ENCODE data around the gene IL1B. TPM values are rescaled to one million over a fixed set of nuclear protein-coding genes. Genes with fewer than 3 reads are reported as not detected.

IL1B gene
- not detected in 2 replicates for total RNA-seq (ENCODE audit: low replicate concordance)

GRCh38 chr2:112836695-112837117 lies at the start of gene IL1B:
Gene IL1B, minus strand, starts transcription at chr2:112836779. Its CDS starts 550 bp downstream, at chr2:112836229.
- Histone ChIP-seq H3K27ac (no peak within 1 kb of the TSS), H2AFZ (replicated peaks) (no peak within 1 kb of the TSS), H3K36me3 (no peaks in the 10 kb centered on the region), H3K9ac (no peak within 1 kb of the TSS), H3K4me3 (no peak within 1 kb of the TSS), H3K79me2 (ENCODE audit: low read depth) (no peaks in the 10 kb centered on the region), H3K4me2 (no peak within 1 kb of the TSS), H3K27me3 (no peaks in the 10 kb centered on the region), H3K4me1 (peaks cover 4% of the 10 kb centered on the region), H3K9me3 (ENCODE audit: low read depth) (no peaks in the 10 kb centered on the region), H4K20me1 (ENCODE audit: low read depth) (no peaks in the 10 kb centered on the region), H3F3A (ENCODE audit: low read depth) (no peaks in the 10 kb centered on the region)
- H3K27me3 Mint-ChIP-seq (ENCODE audit: insufficient read depth, low read depth): no peaks in the 10 kb centered on the region
- no peaks in the 10 kb centered on the region for H3K9me3 Mint-ChIP-seq
- no peak for TF ChIP-seq EZH2phosphoT487 (IDR thresholded peaks at IDR 0.05)
- TF ChIP-seq EZH2 (IDR thresholded peaks at IDR 0.05): no peak
- TF ChIP-seq CTCF (IDR thresholded peaks at IDR 0.05): no peak
- peaks cover 4% of the 10 kb centered on the region for H3K4me1 Mint-ChIP-seq
- no peak within 1 kb of the TSS for H3K4me3 Mint-ChIP-seq
- DNase-seq (ENCODE audit: low spot score): no peak
- H3K27ac Mint-ChIP-seq: no peak within 1 kb of the TSS
- no peaks in the 10 kb centered on the region for H3K36me3 Mint-ChIP-seq

GRCh38 chr2:112886291-112886690 lies 49.7 kb upstream of the IL1B start:
- H3K4me3 Mint-ChIP-seq: no peak overlapping the region
- no peaks in the 10 kb centered on the region for H3K79me2 ChIP-seq (ENCODE audit: low read depth)
- H3K36me3 Mint-ChIP-seq: no peaks in the 10 kb centered on the region
- H3F3A ChIP-seq (ENCODE audit: low read depth): no peaks in the 10 kb centered on the region
- no peak overlapping the region for H3K4me3 ChIP-seq
- H3K27me3 Mint-ChIP-seq (ENCODE audit: insufficient read depth, low read depth): peaks cover 7% of the 10 kb centered on the region
- no peak overlapping the region for H2AFZ ChIP-seq (replicated peaks)
- peaks cover 5% of the 10 kb centered on the region for H3K9me3 Mint-ChIP-seq
- no peak overlapping the region for H3K9ac ChIP-seq
- no peak overlapping the region for H3K27ac ChIP-seq
- H4K20me1 ChIP-seq (ENCODE audit: low read depth): no peaks in the 10 kb centered on the region
- TF ChIP-seq EZH2phosphoT487 (IDR thresholded peaks at IDR 0.05): no peak
- no peak for TF ChIP-seq EZH2 (IDR thresholded peaks at IDR 0.05)
- TF ChIP-seq CTCF (IDR thresholded peaks at IDR 0.05): no peak
- no peak for DNase-seq (ENCODE audit: low spot score)
- no peaks in the 10 kb centered on the region for H3K4me1 ChIP-seq
- no peaks in the 10 kb centered on the region for H3K9me3 ChIP-seq (ENCODE audit: low read depth)
- H3K4me1 Mint-ChIP-seq: no peaks in the 10 kb centered on the region
- no peak overlapping the region for H3K27ac Mint-ChIP-seq
- H3K27me3 ChIP-seq: no peaks in the 10 kb centered on the region
- no peaks in the 10 kb centered on the region for H3K36me3 ChIP-seq
- H3K4me2 ChIP-seq: no peak overlapping the region

- Mint-ChIP-seq H3K27ac (no peak overlapping the region), H3K4me1 (no peaks in the 10 kb centered on the region), H3K27me3 (ENCODE audit: insufficient read depth, low read depth) (peaks cover 7% of the 10 kb centered on the region), H3K4me3 (no peak overlapping the region), H3K36me3 (no peaks in the 10 kb centered on the region), H3K9me3 (peaks cover 5% of the 10 kb centered on the region)
- H3K27me3 ChIP-seq: no peaks in the 10 kb centered on the region
- no peaks in the 10 kb centered on the region for H4K20me1 ChIP-seq (ENCODE audit: low read depth)
- H3K4me1 ChIP-seq: no peaks in the 10 kb centered on the region
- no peaks in the 10 kb centered on the region for H3K79me2 ChIP-seq (ENCODE audit: low read depth)
- no peaks in the 10 kb centered on the region for H3F3A ChIP-seq (ENCODE audit: low read depth)
- no peak overlapping the region for H3K4me2 ChIP-seq
- no peak overlapping the region for H3K9ac ChIP-seq
- no peak for TF ChIP-seq CTCF (IDR thresholded peaks at IDR 0.05)
- TF ChIP-seq EZH2phosphoT487 (IDR thresholded peaks at IDR 0.05): no peak
- no peak for TF ChIP-seq EZH2 (IDR thresholded peaks at IDR 0.05)
- no peak overlapping the region for H3K4me3 ChIP-seq
- H3K36me3 ChIP-seq: no peaks in the 10 kb centered on the region
- H3K9me3 ChIP-seq (ENCODE audit: low read depth): no peaks in the 10 kb centered on the region
- DNase-seq (ENCODE audit: low spot score): no peak
- no peak overlapping the region for H3K27ac ChIP-seq
- H2AFZ ChIP-seq (replicated peaks): no peak overlapping the region
Measured at GRCh38 chr2:112885506-112885902, 48.9 kb upstream of the IL1B start.

Measured in neural progenitor cell (in vitro differentiated cells).